DMS79 treated with DMSO at 0.1 percent for 48 hours (cell line): ENCODE measurements around the gene MROH7.
A peak's percentile ranks its signal among the peaks of the same experiment; 100 is the strongest.

ENCODE experiments used
- DNase-seq: peaks from one replicate; lab custom pipeline; 2025; lab: John Stamatoyannopoulos, UW

MROH7 gene

DNA sequence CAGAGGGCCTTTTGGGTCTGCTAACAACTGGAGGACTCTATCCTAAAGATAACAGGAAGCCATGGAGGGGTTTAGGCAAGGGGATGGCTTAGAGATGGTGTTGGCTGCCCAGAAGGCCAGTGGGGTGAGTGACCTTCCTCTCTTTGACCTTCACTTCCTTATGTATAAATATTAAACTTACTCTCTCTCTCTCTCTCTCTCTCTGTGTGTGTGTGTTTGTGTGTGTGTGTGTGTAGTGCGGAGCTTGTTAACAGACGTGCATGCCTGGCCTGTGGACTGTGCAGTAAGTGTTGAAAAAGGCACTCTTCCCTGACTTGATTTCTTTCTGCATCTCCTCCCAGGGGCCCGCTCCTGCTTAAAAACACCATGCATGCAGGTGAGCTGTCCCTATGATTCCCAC lies 10.0 kb downstream of the MROH7 start:
- DNase-seq: no peak

DNA sequence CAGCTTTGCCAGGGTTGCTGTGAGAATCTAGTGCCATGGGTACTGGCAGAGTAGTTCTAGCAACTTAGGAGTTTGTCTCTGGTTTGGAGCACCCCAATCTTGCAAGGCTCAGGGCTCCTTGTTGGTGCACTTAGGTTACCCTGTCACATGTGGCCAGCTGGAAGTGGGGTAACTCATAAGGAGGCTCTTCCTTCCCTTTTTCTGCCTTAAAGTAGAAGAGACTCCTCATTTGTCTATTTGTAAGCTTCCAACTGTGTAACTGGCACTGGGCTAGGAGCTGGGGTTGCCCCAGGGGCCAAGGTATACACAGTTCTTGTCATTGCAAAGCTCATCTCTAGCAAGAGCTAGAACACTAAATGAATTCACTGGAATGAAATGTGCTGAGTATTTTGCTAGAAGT lies 10.6 kb downstream of the MROH7 start:
- DNase-seq: no peak

DNA sequence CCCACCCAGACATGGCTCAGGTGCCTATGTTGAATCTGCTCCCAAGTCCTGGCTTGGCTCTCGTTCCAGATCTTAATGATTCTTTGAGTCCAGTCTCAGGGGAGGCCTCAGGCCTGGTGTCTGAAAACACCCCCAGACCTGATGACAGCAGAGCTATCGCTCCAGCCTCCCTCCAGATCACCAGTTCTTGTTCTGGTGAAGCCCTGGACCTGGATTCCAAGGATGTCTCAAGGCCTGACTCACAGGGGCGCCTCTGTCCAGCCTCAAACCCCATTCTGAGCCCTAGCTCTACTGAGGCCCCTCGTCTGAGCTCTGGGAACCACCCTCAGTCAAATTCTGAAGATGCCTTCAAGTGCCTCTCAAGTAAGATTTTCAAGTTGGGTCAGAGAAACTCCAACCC lies 11.4 kb downstream of the MROH7 start:
- DNase-seq: no peak

DNA sequence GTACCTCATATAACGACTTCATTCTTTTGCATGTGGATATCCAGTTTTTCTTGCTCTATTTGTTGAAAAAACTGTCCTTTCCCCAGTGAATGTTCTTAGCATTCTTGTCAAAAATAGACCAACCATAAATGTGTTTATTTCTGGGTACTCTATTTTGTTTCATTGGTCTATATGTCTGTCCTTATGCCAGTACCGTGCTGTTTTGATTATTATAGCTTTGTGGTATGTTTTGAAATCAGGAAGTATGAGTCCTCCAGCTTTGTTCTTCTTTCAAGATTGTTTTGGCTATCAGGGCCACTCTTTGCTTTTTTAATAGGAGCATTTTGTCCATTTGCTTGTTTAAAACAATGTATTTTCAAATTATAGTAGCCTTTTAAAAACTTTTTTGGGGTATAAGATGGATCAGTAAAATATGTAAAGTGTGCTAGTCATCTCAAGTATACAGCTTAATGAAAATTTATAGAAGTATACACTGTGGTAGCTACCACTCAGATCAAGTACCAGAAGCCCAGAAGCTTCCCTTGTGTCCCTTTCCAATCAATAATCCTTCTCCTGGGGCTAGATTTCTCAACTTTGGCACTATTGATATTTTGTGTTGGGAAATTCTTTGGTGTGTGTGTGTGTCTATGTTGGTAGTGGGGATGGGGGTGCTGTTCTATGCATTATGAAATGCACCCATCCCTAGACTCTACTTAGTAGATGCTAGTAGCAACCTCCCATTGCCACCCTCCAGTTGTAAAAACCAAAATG lies 16.8 kb downstream of the MROH7 start:
- no peak for DNase-seq

DNA sequence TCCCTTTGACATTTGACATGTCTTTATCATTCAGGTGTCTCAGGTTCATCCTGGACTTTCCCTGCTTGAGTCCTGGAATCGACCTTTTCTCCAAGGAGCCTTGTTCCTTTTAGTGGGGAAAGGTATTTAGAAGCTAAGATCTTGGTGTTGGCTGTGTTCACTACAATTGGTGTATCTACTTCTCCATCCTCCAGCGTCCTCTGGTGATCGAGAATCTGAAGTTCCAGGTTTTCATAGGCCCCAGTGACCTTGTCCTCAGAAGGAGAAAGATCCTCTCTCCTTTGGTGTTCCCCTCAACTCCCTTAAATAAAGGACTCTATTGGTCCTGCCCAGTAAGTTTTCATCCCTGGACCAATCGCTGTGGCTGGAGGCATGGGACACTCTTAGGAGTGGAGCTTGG lies 22.1 kb downstream of the MROH7 start:
- DNase-seq: no peak

DNA sequence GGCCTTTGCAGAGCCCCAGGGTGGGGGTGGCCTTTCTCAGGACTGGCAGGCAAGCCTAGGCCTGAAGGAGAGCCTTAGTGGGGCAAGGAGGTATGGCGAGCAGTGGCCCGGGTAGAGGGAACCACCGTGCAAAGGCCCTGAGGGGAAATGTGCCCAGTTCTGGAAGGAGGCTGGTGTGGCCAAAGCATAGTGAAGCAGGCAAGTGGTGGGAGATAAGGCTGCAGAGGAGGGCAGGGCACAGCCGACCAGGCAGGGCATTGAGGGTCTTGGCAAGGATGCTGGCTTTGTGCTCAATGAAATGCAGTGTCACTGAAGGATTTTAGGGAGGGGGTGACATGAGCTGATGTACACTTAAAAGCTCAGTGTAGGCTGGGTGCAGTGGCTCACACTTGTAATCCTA lies 22.8 kb downstream of the MROH7 start:
- DNase-seq: no peak

DNA sequence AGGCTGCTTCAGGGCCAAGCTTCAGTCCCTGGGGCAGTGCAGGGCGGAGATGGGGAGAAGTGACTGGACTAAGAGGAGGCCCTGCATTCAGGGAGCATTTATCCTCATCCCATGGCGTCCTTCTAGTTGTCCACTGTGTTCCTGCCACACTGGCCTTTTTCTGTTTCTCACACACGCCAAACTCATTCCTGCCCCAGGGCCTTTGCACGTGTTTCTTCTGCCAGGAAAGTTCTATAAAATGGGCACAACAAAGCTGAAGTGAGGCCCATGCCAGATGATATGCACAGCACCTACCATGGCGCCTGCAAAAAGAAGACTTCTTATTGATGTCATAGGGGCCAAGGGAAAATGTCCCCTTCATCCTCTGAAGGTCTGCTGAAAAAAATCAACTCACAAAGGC lies 24.3 kb downstream of the MROH7 start:
- DNase-seq: no peak

DNA sequence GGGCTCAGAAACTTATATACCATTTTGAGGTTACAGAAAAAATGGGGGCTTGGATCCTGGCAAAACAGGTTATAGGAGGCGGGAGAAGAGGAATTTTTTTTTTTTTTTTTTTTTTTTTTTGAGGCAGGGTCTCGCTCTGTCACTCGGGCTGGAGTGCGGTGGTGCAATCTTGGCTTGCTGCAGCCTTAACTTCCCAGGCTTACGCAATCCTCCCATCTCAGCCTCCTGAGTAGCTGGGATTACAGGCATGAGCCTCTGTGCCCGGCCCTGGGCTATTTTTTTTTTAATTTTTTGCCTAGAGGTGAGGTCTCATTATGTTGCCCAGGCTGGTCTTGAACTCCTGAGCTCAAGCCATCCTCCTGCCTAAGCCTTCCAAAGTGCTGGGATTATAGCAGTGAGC lies 24.7 kb downstream of the MROH7 start:
- no peak for DNase-seq

DNA sequence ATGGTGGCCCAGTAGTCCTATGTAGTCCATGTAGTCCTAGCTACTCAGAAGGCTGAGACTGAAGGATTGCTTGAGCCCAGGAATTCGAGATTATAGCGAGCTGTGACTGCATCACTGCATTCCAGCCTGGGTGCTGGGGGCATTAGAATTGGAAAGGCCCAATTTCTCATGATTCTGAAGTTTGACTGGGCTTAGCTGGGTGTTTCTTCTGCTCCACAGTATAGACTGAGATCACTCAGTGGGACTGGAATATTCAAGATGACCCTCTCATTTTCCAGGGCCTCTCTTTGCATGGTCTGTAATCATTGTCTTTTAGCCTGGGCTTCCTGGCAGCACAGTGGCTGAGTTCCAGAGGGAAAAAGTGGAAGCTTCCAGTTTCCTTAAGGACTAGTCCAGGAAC lies 26.2 kb downstream of the MROH7 start:
- no peak for DNase-seq

DNA sequence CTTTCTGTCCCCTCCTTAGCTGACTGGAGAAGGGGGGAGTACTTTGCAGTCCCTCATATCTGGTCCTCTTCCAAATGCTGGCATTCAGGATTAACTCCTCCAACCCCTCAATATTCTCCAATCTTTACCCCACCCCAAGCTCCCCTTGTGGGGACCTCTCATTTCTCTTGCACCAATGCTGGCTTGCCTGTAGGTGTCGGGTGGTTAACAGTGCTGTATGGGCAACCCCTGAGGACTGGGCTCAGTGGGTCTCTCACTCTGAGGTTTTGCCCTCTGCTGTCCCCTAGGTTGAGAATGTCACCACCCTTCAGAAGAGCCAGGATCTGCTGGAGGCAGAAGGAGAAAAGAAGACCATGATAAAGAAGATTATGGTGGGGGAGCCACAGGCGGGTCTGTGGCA lies 27.0 kb downstream of the MROH7 start:
- no peak for DNase-seq

DNA sequence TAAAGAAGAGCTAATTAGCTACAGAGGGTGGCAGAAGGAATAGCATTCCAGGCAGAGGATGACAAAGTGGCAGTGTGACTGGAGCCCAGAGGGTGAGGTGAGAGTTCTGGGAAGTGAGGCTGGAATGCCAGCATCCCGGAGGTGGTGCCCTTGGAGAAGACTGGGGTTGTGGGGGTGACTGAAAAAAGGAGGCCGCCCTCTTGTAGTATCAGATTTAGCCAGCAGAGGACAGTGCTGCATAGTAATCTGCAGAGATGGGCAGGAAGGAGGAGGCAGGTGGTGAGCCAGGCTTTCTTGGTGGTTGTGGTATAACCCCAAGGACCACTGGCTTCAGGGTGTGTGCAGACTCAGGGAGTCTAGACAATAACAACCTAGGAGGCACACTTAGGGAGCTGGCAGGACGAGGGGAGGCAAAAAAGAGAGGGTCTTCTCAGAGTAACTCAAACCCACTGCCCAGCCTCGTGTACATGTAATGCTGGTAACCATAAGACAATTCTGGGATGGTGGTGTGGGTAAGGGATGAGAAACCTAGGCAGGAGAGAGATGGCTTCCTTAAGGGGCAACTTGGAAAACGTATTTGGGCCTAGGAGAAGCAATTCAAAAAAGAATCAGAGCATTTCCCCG lies 30.5 kb downstream of the MROH7 start:
- DNase-seq: peak; percentile 12

DNA sequence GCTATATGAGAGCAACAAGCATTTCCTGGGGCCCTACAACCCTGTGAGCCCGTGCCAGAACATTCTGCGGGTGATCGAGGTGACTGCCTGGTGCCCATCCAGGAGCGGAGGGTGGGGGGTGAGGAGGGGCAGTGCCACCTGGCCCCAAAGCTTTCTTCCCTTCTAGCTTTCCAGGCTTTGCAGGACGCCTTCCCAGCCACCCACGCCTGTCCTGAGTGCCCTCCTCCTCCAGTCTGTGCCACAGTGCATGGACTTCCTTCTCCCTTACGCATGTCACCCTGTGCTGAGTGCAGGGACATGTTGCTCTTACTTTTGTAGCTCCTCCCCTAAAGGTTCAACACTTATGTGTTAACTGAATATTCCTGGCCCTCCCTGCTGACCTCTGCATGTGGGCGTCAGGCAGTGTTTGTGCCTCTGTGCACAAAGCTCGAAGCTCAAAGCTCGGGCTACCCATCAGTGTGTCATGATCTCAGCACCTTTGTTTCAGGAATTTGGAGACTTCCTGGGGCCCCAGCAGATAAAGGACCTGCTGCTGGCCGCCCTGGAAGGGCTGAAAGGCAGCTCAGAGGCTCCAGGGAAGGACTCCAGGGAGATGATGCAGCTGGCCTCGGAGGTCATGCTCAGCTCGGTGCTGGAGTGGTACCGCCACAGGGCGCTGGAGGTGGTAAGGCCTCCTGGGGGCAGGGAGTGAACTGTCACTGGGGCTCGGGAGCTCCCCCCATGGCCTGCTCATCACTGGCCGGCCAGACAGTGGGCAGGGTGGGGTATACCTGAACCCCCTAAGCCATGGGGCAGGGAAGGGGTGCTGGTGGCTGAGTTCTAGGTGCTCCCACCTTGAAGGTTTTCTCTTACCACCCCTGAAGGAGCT lies 37.4 kb downstream of the MROH7 start:
- no peak for DNase-seq

DNA sequence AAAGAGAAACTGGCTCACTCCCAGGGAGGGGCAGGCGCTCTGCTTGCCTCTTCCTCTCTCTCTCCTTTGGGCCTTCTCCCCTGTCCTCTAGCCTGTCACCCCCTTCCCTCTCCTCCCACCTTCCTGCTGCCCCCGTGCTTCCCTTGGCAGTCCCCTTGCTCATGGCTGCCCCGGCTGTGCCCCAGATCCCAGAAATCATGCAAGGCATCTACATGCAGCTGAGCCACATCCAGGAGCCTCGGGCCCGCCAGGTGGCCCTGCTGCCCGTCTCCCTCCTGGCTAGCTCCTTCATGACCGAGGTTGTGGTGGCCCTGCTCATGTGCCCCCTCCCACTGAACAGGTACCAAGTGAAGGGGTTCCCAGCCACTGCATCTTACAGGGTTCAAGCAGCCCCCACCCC lies 38.1 kb downstream of the MROH7 start:
- no peak for DNase-seq

DNA sequence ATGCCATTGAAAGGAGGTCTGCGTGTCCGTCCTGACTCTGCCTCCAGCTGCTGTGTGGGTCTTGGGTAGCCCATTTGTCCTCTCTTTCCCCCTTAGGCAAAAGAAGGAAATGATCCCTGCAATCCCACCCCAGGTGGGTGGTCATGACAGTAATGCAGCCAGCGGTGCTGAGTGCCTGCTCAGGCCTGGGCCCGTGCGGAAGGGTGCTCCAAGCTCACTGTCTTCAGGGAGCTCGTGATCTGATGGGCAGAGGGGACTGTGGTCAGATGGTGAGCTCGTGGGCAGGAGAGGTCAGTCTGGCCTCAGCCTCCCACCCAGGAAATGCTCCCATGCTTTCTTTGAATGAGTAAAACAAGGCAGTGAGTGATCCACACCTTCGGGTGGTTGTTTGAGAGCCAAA lies 38.8 kb downstream of the MROH7 start:
- DNase-seq: no peak

DNA sequence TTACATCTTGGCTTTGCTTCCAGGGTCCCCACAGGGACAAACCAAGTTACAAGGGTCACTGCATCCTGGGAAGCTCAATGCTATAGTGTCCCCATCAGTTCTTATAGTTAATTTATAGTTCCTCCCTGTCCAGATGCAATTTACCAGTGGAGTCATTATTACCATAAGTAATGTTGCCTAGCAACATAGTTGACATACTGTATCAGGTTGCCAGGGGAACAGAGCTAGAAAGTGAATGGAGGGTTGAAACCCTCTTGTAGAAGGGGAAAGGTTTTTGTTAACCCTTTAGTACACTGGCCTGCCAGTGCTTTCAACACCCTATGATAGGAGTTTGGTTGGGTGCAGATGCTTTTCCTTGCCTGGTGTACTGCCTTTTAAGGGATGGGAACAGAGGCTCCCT lies 39.8 kb downstream of the MROH7 start:
- DNase-seq: no peak

DNA sequence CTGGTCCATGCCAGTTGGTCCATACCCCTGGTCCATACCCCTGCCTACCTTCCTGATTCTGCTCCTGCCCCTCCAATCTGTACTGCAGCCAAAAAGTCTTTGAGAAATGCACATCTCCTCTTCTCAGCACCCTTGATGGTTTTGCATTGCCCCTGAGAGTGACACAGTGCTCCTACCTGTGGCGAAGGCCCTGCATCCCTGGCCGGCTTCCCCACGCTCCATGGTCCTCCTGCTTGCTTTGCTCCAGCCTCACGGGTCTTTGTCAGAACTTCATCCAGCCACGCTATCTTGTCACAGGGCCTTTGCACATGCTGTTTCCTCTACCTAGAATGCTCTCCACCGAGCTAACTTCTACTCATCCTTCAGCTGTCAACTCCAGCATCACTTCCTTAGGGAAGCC lies 41.9 kb downstream of the MROH7 start:
- no peak for DNase-seq

DNA sequence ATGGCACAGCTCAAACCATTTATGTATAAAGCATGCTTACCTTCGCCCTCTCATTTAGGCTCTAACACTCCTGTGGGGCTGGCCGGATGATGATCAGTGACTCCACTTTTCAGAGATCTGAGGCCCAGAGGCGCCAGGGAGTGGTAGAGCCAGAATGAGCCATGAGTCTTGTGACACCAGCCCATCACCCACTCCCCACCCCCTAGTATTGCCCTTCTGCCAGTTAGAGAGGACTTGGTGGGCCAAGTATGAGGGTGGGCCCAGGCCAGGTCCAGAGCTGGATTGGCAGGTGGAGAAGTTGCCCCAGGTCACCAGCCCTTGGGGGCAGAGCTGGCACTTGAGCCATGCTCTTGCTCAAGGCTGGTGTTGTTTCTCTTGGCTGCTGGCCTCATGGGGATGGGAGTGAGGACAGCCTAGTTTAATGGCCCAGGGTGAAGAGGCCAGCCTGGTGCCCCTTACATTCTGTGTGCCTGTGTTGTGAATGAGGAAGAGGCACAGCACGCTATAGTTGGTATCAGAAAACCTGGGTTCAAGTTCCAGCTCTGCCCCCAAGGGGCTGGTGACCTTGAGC lies 43.8 kb downstream of the MROH7 start:
- DNase-seq: no peak

DNA sequence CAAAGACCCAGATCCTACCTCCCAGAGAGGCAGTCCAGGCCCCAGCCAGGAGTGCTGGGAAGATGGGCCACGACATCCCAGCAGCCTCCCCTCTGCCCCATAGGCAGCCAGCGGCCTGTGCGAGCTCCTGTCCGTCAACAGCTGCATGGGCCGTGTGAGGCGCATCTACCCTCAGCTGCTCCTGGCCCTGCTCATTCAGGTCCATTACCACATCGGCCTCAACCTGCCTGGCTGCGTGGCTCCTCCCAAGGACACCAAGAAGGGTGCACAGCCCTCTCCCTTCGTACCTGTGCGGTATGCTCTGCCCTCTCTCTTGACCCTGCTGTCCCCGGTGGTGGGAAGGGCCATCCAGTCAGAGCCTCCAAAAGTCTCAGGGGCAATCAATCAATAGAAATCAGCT lies 44.6 kb downstream of the MROH7 start:
- DNase-seq: no peak

DNA sequence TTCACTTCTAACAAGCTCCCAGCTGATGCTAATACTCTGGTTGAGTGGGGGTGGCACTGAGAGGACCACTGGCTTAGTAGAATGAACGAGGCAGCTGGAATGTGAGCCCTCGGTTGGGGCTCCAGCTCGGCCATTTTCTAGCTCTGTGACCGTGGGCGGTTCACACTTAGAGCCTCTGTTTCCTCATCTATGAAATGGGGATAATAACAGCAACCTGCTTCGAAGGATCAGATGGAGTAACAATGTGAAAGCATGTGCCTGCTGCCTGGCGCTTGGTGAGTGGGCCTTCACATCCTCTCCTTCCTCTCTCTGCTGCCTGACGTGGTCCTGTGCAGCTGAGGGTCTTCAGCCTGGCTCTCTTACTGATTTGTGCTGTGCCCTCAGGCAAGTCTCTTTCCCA lies 53.2 kb downstream of the MROH7 start:
- no peak for DNase-seq

DNA sequence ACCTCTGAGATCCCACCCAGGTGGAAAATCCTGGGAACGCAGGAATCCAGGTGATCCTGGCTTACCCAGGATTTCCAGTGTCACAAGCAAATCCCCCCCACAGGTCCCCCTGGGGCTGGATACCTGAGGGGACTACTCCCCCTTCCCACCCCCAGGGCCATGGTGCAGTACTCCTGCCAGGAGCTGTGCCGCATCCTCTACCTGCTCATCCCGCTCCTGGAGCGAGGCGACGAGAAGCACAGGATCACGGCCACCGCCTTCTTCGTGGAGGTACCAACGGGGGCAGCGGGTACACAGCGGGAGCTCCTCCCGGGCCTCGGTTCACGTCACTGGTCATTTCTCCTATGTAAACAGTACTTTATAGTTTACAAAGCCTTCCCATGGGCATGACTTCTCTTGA lies 53.6 kb downstream of the MROH7 start:
- DNase-seq: no peak

DNA sequence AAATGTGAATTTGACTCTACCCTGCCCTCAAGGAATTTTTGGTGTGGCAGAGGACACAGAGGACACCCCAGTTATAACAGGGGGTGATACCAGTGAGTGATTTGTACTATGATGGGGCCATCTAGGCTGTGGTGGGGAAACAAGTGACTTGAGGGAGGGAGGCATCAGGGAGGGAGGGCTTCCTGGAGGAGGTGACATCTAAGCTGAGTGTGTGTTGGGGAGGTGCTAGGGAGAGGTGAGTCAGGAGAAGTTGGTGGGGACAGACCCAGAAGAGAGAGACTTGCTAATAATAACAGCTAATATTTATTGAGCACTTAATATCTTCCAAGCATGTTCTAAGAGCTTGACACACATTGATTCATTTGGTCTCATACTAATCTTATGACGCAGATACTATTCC lies 54.2 kb downstream of the MROH7 start:
- no peak for DNase-seq

DNA sequence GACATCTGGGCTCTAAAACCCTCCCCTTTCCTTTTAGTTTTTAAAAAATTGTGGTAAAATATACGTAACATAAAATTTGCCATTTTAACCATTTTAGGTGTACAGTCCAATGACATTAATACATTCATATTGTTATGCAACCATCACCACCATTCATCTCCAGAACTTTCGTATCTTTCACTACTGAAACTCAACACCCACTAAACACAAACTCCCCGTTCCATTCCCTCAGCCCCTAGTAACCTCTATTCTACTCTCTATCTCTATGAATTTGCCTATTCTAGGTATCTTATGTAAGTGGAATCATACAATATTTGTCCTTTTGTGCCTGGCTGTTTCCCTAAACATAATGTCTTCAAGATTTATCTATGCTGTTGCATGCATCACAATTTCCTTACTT lies 54.7 kb downstream of the MROH7 start:
- no peak for DNase-seq

DNA sequence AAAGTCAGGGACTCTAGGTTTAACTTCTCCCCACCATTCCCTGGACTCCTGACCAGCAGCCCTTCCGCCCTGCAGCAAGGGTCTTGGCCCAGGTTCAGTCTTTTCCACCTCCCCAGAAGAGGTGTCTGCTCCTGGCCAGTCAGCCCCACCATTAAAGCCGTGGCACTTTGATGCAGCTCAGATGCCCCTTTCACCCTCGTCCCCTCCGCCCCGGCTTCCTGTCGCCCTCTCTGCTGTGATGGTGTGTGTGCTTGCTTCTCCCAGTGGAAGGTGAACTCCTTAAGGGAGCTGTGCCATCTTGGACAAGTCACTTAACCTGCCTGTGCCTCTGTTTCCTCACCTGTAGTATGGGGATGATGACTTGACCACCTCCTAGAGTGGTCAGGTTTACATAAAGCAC lies 56.3 kb downstream of the MROH7 start:
- no peak for DNase-seq
